Left ventricle myocardium inferior (tissue), 1 donor: Measurements from ENCODE around the gene CCDC174. TPM values are rescaled to one million over a fixed set of nuclear protein-coding genes. Genes with fewer than 3 reads are reported as not detected.

Experiments used
- DNase-seq: peaks from one replicate; pipeline ENCODE4 v3.0.0-alpha.2; 2020
- H3K27ac ChIP-seq: fragments of 200-600 bp; replicated peaks from 2 replicates; pipeline ENCODE4 v1.8.0; 2021
- H3K27me3 ChIP-seq: fragments of 200-600 bp; 2 replicates; pipeline ENCODE4 v1.8.0; 2021; ENCODE audit warnings: low read depth
- H3K36me3 ChIP-seq: fragments of 200-600 bp; 2 replicates; pipeline ENCODE4 v1.8.0; 2021
- H3K4me1 ChIP-seq: fragments of 200-600 bp; 2 replicates; pipeline ENCODE4 v1.8.0; 2021
- H3K4me3 ChIP-seq: fragments of 200-600 bp; 2 replicates; pipeline ENCODE4 v1.8.0; 2021; ENCODE audit warnings: mild to moderate bottlenecking, moderate library complexity
- H3K9me3 ChIP-seq: fragments of 200-600 bp; replicated peaks from 2 replicates; pipeline ENCODE4 v1.8.0; 2021
- CTCF ChIP-seq: fragments of 200-600 bp; IDR thresholded peaks from 2 replicates; pipeline ENCODE4 v1.8.0; 2021; ENCODE audit warnings: antibody characterized with exemption, mild to moderate bottlenecking, borderline replicate concordance
- intact Hi-C: fragments of 100-400 bp; cut with micrococcal nuclease; formaldehyde crosslinking; loops from one replicate; pipeline ENCODE4 v1.11.0; 2022
- total RNA-seq: library from RNA; stranded (reverse); fragmentation: NEBNext Ultra II Directional; extraction: Animal tissue kit (Norgen Biotek cat#: 25700); gene quantifications from one replicate; pipeline ENCODE4 v1.2.1, GENCODE V29; 2021
- donor health status: DM: no; HTN: yes; CAD: no; lungs with severe emphysema.

The CCDC174 gene
- total RNA-seq, 1 donor from 2014 or later: 11.9 TPM

GRCh38 chr3:14716591-14716990 lies 65.0 kb downstream of the CCDC174 start:
- intact Hi-C loops: no loop called here
- Histone ChIP-seq H3K9me3 (peaks cover 17% of the 10 kb centered on the region), H3K27me3 (no peaks in the 10 kb centered on the region), H3K4me1 (no peaks in the 10 kb centered on the region), H3K27ac (no peak overlapping the region), H3K36me3 (peaks cover 4% of the 10 kb centered on the region), H3K4me3 (no peak overlapping the region)
- TF ChIP-seq CTCF: no peak
- DNase-seq: no peak

DNA sequence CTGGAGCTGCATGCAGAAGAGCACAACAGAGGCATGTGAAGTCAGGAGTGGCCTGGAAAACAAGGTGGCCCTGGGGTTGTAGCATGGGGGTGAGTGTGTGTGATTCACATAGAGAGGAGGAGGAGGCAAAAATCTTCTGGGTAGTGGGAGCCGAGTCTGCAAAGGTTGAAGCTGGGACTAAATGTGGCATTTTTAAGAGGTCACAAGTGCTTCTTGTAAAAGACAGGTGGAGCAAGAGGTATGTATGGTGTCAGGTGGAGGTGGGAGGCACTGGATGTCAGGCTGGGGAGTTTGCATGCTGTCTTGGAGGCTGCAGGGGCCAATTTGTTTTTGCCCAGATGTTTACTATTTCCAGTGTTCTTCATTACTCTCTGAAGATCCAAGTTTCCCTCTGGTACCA lies 65.7 kb downstream of the CCDC174 start:
- Histone ChIP-seq H3K27me3 (no peaks in the 10 kb centered on the region), H3K36me3 (peaks cover 4% of the 10 kb centered on the region), H3K4me1 (no peaks in the 10 kb centered on the region), H3K4me3 (no peak overlapping the region), H3K27ac (no peak overlapping the region), H3K9me3 (peaks cover 15% of the 10 kb centered on the region)
- intact Hi-C loops: no loop called here
- no peak for DNase-seq
- TF ChIP-seq CTCF: no peak

GRCh38 chr3:14718539-14718938 lies 67.0 kb downstream of the CCDC174 start:
- Histone ChIP-seq H3K27me3 (no peaks in the 10 kb centered on the region), H3K36me3 (no peaks in the 10 kb centered on the region), H3K4me3 (no peak overlapping the region), H3K4me1 (no peaks in the 10 kb centered on the region), H3K27ac (no peak overlapping the region), H3K9me3 (peaks cover 3% of the 10 kb centered on the region)
- intact Hi-C loops: no loop called here
- no peak for TF ChIP-seq CTCF
- DNase-seq: no peak

DNA sequence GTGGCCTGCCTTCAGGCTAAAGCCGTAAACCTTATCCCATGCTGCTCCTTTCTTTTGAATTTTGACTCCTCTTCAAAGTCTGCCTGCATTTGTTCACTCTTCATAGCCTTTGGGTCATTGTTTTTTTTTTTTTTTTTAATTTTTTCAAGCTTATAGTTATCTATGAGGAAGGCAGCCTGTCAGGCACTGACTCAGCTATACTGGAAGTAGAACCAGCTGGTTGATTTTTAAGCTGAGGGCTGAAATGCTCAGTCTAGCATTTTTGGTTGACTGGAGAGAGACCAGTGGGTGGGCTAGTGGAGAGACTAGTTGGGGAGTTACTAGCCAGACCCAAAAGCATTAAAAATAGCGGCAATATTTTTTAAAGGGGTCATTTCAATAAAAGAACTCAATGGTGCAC lies 67.4 kb downstream of the CCDC174 start:
- H3K4me1 ChIP-seq: peaks cover 2% of the 10 kb centered on the region
- H3K27me3 ChIP-seq: no peaks in the 10 kb centered on the region
- no peaks in the 10 kb centered on the region for H3K36me3 ChIP-seq
- DNase-seq: no peak
- H3K4me3 ChIP-seq: no peak overlapping the region
- no peak overlapping the region for H3K27ac ChIP-seq
- H3K9me3 ChIP-seq: no peaks in the 10 kb centered on the region
- no peak for TF ChIP-seq CTCF
- intact Hi-C loops: no loop called here

DNA sequence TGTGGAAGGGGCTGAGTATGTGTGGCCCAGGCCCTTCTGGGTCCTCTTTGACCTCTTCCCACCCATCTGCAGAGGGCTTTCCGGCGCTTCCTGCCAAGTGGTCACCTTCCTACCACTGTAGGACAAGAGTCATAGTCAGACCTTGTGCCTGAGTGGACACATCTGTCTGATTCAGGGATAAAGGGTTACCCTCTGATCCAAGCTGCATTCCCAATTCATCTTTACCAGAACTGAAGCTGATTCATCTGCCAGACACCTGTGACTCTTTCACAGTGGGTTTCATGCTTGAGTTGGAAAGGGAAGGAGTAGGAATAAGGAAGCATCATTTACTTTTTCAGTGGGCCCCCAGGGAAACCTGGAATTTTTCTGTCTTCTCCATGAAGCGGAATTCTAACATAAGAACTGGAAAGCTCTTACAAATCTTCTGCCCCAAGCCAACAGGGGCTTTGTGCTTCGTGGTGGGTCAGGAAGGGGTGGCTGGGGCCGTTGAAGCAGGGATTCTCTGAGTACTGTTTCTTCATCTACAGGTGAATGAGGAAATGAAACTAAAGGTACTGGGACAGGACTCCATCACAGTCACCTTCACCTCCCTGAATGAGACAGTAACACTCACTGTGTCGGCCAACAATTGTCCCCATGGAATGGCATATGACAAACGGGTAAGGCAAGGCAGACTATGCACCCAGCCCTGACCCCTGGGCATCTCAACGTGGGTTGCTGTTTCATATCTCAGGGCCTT lies 69.7 kb downstream of the CCDC174 start:
- no peaks in the 10 kb centered on the region for H3K9me3 ChIP-seq
- no peak for DNase-seq
- H3K36me3 ChIP-seq: no peaks in the 10 kb centered on the region
- no peak for TF ChIP-seq CTCF
- intact Hi-C loops: no loop called here
- no peak overlapping the region for H3K27ac ChIP-seq
- peaks cover 25% of the 10 kb centered on the region for H3K4me1 ChIP-seq
- no peak overlapping the region for H3K4me3 ChIP-seq
- H3K27me3 ChIP-seq: no peaks in the 10 kb centered on the region

Other genes starting within 250 kb of the CCDC174 start
- gene SLC6A6, start 249.2 kb upstream of the CCDC174 start, total RNA-seq: 35.4 TPM
- gene GRIP2, start 111.4 kb upstream of the CCDC174 start, total RNA-seq: 59.1 TPM
- not detected for gene C3orf20, start 23.4 kb downstream of the CCDC174 start, total RNA-seq
- 13.9 TPM for gene FGD5, start 167.2 kb downstream of the CCDC174 start, total RNA-seq